ENCODE measurements around the gene FTCD.

FTCD gene

DNA sequence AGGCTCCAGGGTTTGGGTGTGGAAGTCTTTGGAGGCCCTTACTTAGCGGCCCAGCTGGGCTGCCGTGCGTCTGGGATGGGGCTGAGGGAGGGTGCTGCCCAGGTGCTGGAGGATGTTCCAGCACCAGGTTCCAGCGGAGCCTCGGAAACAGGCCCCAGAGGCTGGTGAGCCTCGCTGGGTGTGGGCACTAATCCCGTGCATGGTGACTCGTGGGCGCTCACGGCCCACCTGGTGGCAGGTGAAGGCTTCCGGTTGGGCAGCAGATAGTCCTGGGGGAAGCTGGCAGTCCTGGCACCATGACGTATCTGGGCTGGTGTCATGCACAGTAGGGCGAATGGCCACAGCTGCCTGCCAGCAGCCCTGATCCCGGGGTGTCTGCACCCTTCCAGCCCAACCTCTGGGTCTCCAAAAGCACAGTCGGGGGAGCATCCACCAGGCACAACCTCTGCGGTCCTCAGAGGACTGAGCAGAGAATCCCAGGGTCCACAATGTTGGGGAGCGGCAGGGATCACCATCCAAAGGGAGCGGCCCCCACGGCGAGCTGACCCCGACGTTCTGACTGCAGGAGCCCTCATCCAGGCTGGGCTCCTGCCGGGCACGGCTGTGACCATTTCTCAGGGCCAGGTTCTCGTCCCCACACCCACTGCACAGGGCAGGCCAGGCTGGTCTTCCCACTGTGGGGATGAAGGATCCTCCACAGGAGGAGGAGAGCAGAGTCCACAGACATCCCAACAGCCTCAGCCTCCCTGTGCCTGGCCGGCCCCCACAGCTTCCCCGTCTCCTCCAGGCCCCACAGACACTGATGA is 25.3 kb downstream of the FTCD start:
- intact Hi-C loops (cut with DNase I), result no loop called here
- DNase-seq, result no peak

DNA sequence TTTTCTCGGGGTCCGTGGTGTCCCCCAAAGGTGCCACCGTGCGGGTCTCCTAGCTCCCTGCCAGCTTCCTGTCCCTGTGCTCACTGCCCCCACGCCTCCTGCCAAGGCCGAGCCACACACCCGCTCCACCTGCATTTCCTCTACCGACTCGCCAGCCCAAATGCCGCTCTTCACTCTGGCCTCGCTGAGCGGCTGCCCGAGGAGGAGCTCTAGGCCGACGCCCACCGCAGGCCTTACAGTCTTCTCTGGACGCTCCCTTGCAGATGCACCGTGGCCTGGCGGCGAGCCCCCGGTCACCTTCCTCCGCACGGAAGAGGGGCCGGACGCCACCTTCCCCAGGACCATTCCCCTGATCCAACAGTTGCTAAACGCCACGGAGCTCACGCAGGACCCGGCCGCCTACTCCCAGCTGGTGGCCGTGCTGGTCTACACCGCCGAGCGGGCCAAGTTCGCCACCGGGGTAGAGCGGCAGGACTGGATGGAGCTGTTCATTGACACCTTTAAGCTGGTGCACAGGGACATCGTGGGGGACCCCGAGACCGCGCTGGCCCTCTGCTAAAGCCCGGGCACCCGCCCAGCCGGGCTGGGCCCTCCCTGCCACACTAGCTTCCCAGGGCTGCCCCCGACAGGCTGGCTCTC is 26.3 kb downstream of the FTCD start:
- DNase-seq, result peak in 1 of 42 donors; percentile 3
- intact Hi-C loops (cut with DNase I), result no loop called here

DNA sequence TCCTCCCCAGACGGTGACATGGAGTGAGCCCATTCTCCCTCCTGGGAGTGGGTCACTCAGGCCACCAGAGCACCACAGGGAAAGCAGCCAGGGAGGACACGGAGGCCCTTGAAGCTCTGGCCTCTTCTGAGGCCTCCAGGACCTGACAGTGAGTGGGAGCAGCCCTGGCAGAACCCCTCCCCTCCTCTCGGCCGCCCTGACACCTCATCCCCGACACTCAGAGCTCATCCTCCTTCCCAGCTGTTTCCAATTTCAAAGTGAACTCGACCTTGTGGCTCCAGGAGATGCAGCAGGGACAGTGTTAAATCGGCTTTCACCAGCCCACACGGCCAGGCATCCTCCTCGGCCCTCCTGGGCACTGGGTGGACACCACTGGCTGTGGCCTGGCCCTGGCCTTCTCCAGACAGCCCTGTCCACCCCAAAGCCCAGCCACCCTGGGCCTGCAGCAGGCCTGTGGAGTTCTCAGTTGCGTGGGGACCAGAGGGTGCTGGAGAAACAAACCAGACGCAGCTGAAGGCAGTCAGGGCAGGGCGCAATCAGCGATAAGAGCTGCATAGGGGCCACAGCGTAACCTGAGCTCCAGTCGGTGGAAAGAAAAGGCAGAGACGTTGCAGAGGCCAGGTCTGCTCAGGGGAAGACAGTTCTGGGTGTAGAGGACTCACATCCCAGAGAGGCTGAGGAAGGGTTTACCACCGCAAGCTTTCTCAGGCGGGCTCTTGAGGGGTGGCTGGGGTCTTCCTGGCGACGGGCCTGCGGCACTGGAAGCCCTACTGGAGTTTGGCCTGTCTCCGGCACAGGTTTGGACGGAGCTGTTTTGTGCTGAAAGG is 27.1 kb downstream of the FTCD start:
- intact Hi-C loops (cut with DNase I), result no loop called here
- DNase-seq, result no peak

DNA sequence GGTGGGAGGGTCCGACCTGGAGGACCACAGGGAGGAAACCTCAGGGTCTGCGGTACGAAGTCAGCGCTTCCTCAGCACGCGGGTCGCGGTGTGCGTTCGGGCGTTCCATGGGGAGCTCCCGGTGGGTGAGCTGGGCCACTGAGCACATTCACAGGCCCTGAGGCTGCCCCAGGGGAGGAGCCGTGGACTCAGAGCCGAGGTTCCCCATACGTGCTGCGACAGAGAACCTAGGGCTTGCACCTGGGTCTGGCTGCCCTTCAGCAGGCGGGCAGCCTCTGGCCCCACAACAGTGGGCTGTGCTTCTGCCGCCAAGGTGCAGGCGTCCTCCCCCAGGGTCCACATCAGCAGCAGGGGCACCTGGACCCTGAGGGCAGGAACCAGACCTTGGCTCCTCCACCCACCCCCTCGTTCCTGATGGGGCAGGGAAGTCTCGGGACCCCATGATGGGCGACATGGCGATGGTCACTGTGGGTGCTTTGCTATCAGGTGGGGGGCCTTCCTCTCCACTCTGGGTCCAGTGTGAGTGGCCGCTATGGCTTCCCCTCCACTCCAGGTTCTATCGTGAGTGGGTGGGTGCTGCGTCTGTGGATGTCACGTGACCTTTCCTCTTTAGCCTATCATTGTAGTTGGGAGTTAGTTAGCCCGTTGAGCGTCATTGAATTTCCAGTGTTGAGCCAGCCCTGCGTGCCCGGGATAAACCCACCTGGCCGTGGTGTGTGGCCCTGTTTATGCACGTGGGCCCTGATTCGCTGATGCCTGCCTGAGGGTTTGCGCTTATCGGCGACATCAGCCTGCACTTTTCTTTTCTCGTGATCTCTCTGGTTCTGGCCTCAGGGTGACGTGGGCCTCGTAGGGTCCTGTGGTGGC is 27.9 kb downstream of the FTCD start:
- DNase-seq, result peak in 10 of 42 donors; percentile 2 to 43 (median 14)

DNA sequence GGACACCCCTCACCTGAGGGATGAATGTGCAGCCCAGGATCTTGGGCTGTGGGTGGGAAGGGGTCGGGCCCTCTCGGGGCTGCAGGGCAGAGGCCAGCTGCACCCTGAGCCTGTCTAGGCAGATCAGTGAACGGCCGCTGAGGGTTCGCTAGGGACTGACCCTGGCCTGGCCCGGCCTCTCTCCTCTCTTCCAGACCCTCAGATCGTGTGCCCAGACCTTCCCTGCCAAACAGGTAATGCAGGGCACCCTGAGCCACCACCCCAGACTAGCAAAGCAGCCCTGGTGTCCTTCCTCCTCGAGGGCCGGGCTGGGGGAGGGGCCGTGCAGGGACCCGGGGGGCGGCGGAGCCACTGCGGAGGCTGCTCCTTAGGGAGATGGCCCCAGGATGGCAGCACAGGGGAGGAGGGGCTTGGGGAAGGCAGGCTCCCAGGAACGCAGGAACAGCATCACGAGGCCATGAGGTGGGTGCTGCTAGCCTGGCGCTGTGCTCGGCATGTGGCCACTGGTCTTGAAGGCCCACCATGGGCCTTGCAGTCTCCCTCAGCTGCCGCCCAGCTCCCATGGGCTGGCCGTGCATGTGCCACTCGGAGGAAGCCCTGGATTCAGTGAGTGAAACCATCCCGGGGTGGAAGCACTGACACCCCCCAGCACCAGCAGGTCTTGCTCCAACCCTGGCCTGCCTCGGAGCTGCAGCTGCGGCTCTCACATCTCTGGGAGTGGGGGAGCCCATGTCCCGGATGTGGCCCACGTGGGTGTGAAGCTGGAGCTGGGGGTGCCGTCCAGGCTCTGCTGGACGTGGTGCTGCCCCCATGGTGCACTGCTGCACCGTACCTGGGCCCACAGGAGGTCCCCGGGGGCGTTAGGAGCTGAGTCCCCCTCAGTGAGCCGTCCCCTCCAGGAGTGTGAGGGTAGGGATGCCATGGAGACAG is 28.8 kb downstream of the FTCD start:
- DNase-seq, result peak in 16 of 42 donors; percentile 1 to 39 (median 10)
- intact Hi-C loops (cut with DNase I), result no loop called here

More for the DNA sequence above, 27.9 kb downstream of the FTCD start:
- intact Hi-C loops (cut with DNase I), result no loop called here

DNA sequence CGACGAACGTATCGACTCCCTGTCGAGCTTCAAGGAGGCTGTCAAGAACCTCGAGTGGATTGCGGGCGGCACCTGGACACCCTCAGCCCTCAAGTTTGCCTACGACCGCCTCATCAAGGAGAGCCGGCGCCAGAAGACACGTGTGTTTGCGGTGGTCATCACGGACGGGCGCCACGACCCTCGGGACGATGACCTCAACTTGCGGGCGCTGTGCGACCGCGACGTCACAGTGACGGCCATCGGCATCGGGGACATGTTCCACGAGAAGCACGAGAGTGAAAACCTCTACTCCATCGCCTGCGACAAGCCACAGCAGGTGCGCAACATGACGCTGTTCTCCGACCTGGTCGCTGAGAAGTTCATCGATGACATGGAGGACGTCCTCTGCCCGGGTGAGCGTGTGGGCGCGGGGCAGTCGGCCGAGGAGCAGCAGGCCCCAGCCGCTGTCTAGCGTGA is 29.5 kb downstream of the FTCD start:
- peak in 20 of 42 donors; percentile 0 to 40 (median 8) for DNase-seq
- intact Hi-C loops (cut with DNase I), result no loop called here

DNA sequence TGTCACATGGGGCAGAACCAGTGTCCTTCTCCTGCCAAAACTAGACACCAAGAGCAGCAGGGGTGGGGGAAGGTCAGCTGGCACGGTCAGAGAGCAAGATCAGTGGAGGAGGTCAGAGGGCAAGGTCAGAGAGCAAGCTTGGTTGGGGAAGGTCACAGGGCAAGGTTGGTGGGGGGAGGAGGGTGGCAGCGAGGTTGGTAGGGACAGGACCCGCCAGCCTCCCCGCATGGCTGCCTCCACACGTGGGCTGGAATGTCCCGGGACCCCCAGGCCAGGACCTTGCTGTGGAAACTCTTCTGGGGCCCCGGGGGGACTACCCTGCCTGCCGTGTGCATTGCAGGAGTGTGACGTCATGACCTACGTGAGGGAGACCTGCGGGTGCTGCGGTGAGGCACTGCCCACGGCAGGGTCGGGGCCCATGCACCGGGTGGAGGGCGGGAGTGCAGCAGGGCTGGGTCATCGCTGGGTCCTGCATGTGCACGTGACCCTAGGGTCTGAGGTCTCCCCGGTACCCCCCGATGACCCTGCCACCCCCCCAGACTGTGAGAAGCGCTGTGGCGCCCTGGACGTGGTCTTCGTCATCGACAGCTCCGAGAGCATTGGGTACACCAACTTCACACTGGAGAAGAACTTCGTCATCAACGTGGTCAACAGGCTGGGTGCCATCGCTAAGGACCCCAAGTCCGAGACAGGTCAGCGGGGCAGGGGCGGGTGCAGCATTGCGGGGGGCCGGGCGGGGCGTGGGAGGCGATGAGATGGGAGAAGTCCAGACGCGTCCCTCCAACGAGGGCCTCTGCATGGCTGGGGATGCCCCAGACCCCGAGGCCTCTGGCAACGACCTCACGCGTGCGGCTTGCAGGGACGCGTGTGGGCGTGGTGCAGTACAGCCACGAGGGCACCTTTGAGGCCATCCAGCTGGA is 30.2 kb downstream of the FTCD start:
- DNase-seq, result peak in 25 of 42 donors; percentile 0 to 41 (median 8)
- intact Hi-C loops (cut with DNase I), result no loop called here

DNA sequence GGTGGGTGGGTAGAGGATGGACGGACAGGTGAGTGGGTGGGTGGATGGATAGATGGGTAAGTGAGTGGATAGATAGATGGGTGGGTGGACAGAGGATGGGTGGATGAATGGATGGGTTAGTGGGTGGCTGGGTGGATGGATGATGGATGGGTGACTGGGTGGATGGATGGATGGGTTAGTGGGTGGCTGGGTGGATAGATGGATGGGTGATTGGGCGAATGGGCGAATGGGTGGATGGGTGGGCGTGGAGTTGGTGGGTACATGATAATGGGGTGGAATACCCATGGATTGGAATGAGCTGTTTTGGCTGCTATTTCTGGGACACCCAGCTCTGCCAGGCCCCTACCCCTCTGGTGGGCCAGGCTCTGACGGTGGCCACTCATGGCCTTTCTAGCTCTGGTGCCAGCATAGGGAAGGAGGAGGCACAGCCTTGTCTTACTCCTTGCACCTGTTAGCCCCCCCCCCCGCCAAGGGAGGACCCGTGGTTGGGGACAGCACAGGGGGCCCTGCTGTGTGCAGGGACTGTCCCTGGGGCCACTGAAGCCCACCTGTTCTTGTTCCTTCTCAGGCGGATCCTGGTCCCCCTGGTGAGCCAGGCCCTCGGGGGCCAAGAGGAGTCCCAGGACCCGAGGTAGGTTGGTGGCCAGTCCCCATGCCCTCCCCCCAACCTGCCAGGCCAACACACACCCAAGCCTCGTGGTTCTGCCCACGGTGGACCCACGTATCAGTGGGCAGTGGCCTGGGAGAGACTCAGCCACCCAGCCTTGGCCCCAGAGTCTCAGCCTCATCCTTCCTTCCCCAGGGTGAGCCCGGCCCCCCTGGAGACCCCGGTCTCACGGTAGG is 31.1 kb downstream of the FTCD start:
- intact Hi-C loops (cut with DNase I), result no loop called here
- peak in 20 of 42 donors; percentile 0 to 39 (median 8) for DNase-seq

DNA sequence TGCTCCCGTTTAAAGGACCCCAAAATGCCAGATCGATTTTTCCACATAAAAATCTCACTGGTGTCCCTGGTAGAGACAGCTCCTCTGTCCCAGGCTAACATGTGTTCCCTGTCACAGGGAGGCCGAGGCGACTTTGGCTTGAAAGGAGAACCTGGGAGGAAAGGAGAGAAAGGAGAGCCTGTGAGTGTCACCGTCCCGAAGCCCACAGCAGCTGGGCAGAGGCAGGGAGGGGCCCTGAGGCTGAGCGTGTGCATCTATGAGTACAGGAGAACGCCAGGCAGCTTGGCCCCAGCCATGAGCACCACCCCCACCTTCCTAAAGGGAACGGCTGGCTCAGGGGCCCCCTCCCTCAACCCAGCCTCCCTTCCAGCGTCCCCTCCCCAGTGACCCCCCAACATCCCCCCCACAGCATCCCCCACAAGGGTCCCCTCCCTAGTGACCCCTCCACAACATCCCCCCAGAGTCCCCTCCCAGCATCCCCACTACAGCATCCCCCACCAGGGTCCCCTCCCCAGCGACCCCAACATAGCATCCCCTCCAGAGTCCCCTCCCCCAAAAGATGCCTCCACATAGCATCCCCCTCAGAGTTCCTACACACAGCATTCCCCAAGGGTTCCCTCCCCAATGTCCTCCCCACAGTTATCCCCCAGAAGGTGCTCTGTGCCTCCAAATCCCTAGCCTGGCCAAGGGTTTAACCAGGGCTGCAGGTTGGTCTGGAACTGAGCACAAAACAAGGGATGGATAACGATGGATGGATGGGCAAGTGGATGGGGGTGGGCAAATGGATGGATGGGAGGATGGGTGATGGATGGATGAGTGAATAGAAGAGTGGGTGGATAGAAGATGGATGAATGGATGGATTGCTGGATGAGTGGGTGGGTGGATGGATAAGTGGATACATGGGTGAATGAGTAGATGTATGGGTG is 32.4 kb downstream of the FTCD start:
- intact Hi-C loops (cut with DNase I), result no loop called here
- DNase-seq, result peak in 12 of 42 donors; percentile 1 to 16 (median 4)

DNA sequence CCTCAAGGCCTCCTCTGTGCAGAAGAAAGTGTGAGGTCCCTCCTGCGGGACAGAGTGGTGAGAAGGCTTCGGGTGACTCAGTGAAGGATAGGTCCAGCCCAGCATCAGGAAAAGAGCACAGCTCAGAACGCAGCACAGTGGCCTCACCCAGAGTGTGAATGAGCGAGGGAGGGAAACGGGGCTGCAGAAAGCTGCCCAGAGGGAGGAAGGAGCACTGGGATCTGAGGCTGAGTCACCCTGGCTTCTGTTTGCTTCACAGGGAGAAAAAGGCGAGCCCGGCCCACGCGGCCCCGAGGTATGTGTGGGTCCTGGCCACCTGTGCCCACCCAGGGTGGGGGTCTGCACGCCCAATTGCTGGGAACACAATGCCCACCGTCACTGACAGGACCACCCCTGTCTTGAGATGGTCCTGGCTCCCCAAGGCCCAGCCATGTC is 33.1 kb downstream of the FTCD start:
- DNase-seq, result peak in 14 of 42 donors; percentile 1 to 16 (median 7)
- intact Hi-C loops (cut with DNase I), result no loop called here

DNA sequence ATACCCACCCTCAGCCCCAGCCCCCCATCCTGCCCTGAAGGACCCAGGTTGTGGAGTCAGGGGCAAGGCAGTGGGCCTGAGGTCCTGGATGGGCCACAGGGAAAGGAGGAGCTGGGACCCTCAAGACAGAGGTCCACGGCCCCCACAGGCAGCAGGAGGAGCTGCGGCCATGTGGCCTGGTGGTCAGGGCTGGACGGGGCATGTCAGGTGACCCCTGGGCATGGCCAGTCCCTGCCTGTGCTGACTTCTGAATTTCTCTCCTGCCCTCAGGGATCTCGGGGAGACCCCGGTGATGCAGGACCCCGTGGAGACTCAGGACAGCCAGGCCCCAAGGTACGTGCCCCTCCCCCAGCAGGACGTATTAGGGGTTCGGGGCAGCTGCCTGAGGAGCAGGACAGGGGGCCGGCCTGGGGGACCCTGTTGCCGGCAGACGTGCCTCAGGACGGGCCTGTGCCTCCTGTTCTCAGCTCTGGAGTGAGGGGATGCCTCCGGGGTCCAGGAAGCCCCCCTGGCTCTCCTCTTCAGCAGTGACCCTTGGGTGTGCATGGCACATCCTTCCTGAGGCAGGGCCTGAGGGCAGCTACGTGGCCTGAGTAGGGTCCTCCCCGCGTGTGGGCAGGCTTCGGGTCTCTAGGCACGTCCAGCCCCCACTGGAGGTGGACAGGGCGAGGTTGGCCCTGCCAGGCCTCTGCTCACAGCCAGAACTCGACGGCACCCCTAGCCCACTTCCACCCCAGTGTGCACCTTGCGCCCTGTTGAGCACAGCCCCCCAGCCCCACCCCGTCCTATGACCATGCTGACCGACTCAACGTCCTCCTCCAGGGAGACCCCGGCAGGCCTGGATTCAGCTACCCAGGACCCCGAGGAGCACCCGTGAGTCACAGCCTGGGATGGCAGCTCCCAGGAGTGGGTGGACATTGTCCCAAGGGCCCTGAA is 33.8 kb downstream of the FTCD start:
- peak in 17 of 42 donors; percentile 0 to 33 (median 7) for DNase-seq

DNA sequence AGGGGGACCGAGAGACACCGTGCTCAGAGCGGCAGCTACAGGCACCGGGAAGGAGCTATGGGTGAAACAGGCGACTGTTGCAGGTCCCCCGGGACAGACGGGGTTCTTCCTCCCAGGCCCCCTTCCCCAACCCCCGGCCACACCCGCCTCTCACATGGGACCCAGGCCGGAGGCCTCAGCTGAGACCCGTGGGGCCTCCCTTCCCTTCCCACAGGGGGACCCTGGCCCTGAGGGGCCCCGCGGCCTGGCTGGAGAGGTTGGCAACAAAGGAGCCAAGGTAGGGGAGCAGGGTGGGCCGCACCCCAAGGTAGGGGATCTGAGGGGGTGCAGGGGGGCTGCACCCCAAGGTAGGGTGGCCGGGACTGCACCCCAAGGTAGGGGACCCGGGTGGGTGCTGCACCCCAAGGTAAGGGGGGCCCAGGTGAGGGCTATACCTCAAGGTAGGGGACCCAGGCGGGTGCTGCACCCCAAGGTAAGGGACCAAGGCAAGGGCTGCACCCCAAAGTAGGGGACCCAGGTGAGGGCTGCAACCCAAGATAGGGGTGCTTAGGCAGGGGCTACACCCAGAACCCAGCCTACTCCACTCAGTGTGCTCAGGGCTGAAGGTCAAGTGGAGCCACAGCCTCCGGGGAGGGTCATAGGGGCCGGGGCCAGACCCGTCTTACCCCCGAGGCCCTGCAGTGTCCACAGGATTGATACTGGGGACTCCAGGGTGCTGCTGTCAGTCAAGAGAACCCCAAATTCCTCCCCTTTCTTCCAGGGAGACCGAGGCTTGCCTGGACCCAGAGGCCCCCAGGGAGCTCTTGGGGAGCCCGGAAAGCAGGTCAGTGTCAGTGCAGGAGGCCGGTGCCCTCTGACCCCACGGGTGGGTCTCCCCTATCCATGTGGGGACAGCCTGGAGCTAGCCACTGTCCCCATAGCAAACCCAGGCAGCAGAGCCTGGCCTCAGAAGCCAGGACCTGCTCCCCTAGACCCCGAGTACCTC is 34.8 kb downstream of the FTCD start:
- DNase-seq, result peak in 17 of 42 donors; percentile 0 to 34 (median 7)
- intact Hi-C loops (cut with DNase I), result no loop called here

More for the DNA sequence above, 33.8 kb downstream of the FTCD start:
- intact Hi-C loops (cut with DNase I), result no loop called here
